GM18517 (cell line): ENCODE measurements around the gene LYAR.

Experiments
- ATAC-seq: cut with Tn5 transposase; IDR thresholded peaks from one replicate; pipeline ENCODE4 v1.9.1; 2021; ENCODE audit warnings: mild to moderate bottlenecking, moderate library complexity; ENCODE audit not compliant: unreplicated experiment

Gene LYAR

GRCh38 chr4:4317496-4318232 is 27.7 kb upstream of the LYAR start:
- ATAC-seq, result no peak

DNA sequence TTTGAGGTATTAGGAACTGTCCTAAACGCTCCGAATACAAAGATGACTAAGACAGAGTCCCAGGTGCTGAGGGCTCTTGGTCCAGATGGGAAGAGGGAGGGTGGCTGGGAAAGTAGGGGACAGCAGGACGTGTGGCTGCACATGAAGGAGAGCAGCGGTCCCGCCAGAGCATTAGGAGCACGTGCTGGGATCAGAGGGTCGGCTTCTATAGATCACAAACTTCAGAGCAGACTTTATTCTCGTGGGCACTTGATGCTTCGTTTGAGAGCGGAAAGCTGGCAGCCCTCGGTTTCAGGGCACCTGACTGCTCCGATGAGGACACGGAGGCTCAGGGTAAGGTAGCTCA is 26.2 kb upstream of the LYAR start:
- ATAC-seq, result no peak

GRCh38 chr4:4315461-4316149 is 25.7 kb upstream of the LYAR start:
- ATAC-seq, result no peak

- ATAC-seq, result no peak
Measured at GRCh38 chr4:4311193-4311592, 21.2 kb upstream of the LYAR start.

DNA sequence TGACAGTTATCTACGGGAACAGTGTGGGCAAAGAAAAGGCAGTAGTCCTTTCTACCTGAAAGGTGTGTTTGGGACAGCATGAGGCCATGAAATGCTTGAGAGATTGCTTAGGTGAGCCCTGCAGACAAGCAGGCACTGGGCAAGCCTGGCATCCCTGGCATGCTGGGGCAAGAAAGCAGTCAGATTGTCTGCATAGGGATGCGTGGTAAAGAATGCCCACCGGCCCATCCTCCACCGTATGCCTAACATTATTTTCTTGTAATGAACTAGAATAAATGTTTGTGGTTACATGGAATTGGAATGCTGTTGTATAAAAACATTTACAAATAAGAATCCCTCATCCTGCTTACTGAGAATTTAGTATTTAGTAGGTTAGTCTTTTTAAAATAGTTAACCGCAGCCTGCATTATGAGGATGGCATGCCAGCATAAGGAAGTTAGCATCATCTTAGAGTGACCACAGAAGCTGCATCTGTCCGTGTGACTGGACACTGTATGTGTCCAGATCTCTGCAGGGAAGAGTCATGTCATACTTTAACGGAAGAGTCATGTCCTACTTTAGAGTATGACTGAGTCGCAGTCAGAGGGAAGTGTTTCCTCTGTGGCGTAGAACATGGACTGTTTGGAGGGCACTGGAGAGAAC is 19.0 kb upstream of the LYAR start:
- no peak for ATAC-seq

DNA sequence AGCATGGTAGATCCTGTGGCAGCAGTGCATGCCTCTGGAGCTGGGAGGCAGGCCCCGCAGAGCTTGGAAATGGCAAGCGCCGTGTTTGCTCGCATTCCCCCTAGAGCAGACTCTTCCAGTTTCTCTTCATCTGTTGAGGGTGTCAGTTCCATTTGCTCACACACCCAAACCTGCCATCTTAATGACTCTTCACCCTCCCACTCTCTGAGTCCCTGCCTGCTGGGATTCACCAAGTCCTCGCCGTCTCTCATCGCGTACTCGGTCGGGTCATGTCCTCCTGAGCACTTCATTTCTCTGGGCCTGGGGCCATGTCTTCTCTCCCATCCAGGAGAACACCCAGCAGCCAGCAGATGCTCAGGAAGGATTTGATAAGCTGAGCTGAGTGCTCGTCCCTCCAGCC is 17.0 kb upstream of the LYAR start:
- no peak for ATAC-seq

DNA sequence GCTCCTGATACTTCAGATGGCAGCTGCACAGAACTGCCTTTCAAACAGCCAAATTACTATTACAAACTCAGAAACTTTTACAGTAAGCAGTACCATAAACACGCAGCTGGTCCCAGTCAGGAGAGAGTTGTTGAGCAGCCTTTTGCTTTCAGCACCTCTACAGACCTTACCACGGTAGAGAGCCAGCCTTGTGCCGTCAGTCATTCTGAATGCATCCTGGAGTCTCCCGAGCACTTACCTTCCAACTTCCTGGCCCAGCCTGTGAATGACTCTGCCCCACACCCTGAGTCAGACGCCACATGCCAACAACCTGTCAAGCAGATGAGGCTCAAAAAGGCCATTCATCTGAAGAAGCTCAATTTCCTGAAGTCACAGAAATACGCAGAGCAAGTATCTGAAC is 12.5 kb upstream of the LYAR start:
- no peak for ATAC-seq

GRCh38 chr4:4302001-4302400 is 12.0 kb upstream of the LYAR start:
- ATAC-seq, result no peak

DNA sequence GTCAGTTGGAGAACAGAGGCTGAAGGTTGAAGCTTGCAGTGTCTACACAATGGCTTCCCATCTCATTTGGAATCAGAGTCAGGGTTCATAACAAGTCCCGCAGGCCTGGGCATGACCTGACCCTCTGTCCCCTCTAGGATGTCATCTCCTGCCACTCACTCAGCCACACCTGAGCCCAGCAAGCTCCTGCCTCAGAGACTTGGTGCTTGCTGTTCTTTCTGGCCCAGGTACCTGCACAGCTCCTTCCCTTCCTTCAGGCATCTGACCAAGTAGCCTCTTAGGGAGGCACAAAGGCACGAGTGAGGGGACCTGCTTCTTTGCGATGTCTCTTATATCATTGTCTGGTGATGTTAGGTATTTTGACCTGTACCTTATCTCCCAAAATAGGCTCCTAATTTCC is 9.1 kb upstream of the LYAR start:
- no peak for ATAC-seq

GRCh38 chr4:4296283-4296846 is 6.4 kb upstream of the LYAR start:
- no peak for ATAC-seq

- ATAC-seq, result no peak
Measured at GRCh38 chr4:4293279-4293678, 3.3 kb upstream of the LYAR start.

DNA sequence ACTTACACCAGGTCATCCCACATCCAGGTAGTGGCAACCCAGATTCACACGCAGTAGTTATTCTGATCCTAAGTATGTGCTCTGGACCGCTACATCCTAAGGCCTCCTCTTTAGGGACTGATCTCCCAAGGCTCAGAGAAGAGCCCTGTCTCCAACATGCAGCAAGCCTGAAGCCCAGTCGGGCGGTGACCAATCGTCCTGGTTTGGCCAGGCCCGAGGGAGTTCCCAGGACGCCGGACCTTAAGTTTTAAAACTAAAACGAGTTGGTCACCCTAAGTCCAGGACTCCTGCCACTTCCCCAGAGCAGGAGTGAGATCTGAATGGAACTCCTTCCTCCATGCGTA is 385 bp downstream of the LYAR start:
- ATAC-seq, result peak; percentile 24

GRCh38 chr4:4289055-4289454 is 899 bp downstream of the LYAR start:
- ATAC-seq, result no peak

DNA sequence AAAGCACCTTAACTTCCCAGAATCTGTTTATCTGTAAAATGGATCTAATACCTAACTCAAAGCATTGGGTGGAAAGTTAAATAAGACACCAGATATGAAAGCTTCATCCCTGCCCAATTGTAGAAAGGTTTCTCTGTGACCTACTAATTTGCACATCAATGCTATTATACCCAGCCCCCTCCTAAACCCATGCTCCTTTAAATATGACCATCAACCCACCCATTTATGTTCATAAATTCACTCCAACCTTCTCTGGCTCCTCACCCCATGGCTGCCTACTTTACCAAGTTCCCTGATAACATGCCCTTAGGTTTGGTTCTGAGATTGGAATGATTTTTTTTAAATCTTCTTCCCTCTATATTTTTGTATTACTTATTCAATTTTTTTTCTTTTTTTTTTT is 1.9 kb downstream of the LYAR start:
- ATAC-seq, result no peak

DNA sequence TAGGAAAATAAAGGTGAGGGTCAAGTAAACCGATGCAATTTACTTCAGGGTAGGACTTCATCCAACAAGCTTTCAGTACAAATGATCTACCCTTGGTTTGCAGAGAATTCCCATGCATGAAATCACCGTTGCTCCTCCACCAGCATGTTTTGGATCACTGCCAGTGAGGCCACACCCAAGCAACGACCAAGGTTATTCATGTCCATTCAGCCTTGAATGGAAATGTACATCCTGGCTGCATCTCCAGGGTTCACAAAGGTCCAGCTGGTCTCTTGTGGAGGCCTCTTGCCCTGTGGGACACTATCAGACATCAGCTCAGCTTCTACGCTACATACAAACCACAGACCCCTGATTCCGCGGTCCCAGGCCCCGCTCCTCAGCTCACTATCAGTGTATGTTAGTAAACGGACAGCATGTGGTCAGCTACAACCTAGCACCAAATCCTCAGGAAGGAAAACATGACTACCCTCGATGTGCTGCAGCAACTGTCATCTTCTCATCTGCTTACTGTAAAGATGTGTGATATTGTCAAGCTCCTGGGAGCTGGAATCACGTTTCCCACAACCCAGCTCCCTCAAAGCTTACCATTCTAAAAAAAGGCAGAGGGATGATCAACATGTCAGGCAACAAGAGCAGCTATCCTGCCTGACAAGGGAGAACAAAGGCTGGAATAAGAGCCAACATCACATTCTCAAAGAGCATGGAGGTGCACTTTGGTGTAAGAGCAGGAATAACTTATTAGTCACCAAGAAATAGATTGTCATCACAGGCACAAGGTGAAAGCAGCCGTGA is 4.9 kb downstream of the LYAR start:
- no peak for ATAC-seq

GRCh38 chr4:4281787-4282186 is 8.2 kb downstream of the LYAR start:
- ATAC-seq, result no peak

GRCh38 chr4:4277531-4277930 is 12.4 kb downstream of the LYAR start:
- no peak for ATAC-seq

GRCh38 chr4:4274226-4274625 is 15.7 kb downstream of the LYAR start:
- no peak for ATAC-seq

- ATAC-seq, result no peak
Measured at GRCh38 chr4:4271912-4272311, 18.0 kb downstream of the LYAR start.

DNA sequence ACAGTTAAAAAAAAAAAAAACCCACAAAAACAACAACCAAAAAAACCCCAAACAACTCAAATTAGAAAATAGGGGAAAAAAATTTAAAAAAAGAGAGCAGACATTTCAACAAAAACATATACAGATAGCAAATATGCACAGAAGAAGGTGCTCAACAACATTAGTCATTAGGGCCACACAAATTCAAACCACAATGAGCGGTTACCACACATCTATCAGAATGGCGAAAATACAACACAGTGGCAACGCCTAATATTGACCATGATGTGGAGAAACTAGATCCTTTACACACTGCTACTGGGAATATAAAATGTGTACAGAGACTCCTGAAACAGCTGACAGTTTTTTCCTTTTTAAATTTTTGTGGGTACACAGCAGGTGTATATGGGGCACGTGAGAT is 19.4 kb downstream of the LYAR start:
- no peak for ATAC-seq

DNA sequence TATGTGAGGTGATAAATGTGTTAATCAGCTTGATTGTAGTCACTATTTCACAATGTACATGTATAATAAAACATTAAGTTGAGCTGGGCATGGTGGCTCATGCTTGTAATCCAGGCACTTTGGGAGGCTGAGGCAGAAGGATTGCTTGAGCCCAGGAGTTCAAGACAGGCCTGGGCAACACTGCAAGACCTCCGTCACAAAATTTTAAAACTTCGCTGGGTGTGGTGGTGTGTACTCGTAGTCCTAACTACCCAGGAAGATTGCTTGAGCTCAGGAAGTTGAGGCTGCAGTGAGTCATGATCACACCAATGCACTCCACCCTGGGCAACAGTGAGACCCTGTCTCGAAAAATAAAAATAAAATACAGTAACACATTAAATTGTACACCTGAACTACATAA is 20.1 kb downstream of the LYAR start:
- no peak for ATAC-seq
